ENCODE measurements around the gene AKR1C4.
"Not testable (repeated sequence)": the region's sequence is repeated elsewhere in the genome, so short reads cannot be mapped to it uniquely, and the experiment has no call there.

Gene AKR1C4

GRCh38 chr10:5196702-5197113 lies at the start of gene AKR1C4:
AKR1C4 (plus strand) TSS chr10:5196837; CDS start chr10:5196868, 31 bp downstream.
- DNase-seq, result no peak

GRCh38 chr10:5146920-5147254 lies 49.8 kb upstream of the AKR1C4 start:
- no peak for DNase-seq

- no peak for DNase-seq
These were observed 49.2 kb upstream of the AKR1C4 start for GRCh38 chr10:5147255-5147980.

GRCh38 chr10:5147981-5148677 lies 48.5 kb upstream of the AKR1C4 start:
- DNase-seq, result no peak

- DNase-seq, result no peak
These were observed 48.0 kb upstream of the AKR1C4 start for GRCh38 chr10:5148678-5149032.

- DNase-seq, result no peak
These were observed 45.6 kb upstream of the AKR1C4 start for GRCh38 chr10:5151076-5151475.

GRCh38 chr10:5155951-5156350 lies 40.7 kb upstream of the AKR1C4 start:
- DNase-seq, result no peak

- DNase-seq, result no peak
These were observed 39.1 kb upstream of the AKR1C4 start for GRCh38 chr10:5157501-5157900.

- DNase-seq, result no peak
These were observed 37.5 kb upstream of the AKR1C4 start for GRCh38 chr10:5159126-5159525.

- no peak for DNase-seq
These were observed 33.1 kb upstream of the AKR1C4 start for GRCh38 chr10:5163487-5163886.

GRCh38 chr10:5165738-5166137 lies 30.9 kb upstream of the AKR1C4 start:
- DNase-seq, result no peak

GRCh38 chr10:5168897-5169420 lies 27.7 kb upstream of the AKR1C4 start:
- DNase-seq, result no peak

GRCh38 chr10:5175581-5175980 lies 21.1 kb upstream of the AKR1C4 start:
- DNase-seq, result not testable (repeated sequence)

- not testable (repeated sequence) for DNase-seq
These were observed 16.1 kb upstream of the AKR1C4 start for GRCh38 chr10:5180503-5180902.

GRCh38 chr10:5183923-5184322 lies 12.7 kb upstream of the AKR1C4 start:
- DNase-seq, result no peak

- no peak for DNase-seq
These were observed 11.5 kb upstream of the AKR1C4 start, which contains the start of gene AKR1C8 for GRCh38 chr10:5184987-5185775. AKR1C8 (minus strand) TSS chr10:5185150; CDS start chr10:5185104, 46 bp downstream.

GRCh38 chr10:5187867-5188266 lies 8.8 kb upstream of the AKR1C4 start:
- no peak for DNase-seq

- no peak for DNase-seq
These were observed 8.3 kb upstream of the AKR1C4 start for GRCh38 chr10:5188358-5188757.

- no peak for DNase-seq
These were observed 2.2 kb upstream of the AKR1C4 start for GRCh38 chr10:5194431-5194830.

- DNase-seq, result no peak
These were observed 786 bp upstream of the AKR1C4 start for GRCh38 chr10:5195727-5196374.

- DNase-seq, result no peak
These were observed 1.7 kb downstream of the AKR1C4 start for GRCh38 chr10:5198386-5198785.

GRCh38 chr10:5199398-5199797 lies 2.8 kb downstream of the AKR1C4 start:
- DNase-seq, result no peak

GRCh38 chr10:5206799-5207198 lies 10.2 kb downstream of the AKR1C4 start:
- DNase-seq, result no peak
